Upper lobe of left lung (tissue), 6 donors: ENCODE measurements around the gene ATP6V0B. TPM values are rescaled to one million over a fixed set of nuclear protein-coding genes. Genes with fewer than 3 reads are reported as not detected.
A peak's percentile ranks its signal among the peaks of the same experiment; 100 is the strongest.

Experiments used
- ATAC-seq, 2 donors: fragments of 200-7000 bp; cut with Tn5 transposase; one replicate each; pipeline ENCODE4 v1.9.1; 2022; ENCODE audit warnings: mild to moderate bottlenecking in 2 of 2, moderate library complexity in 2 of 2; ENCODE audit not compliant: low FRiP score in 2 of 2
- DNase-seq, 2 donors: peaks; one replicate each; pipeline ENCODE4 v3.0.0-alpha.2; 2019 to 2020
- H3K27ac ChIP-seq, 4 donors: fragments of 200-600 bp; sonication (generic); one replicate each; pipeline ENCODE4 v1.5.1; 2016 to 2019
- H3K27me3 ChIP-seq, 4 donors: fragments of 200-600 bp; sonication (generic); one replicate each; pipeline ENCODE4 v1.5.1; 2017 to 2019
- H3K36me3 ChIP-seq, 4 donors: fragments of 200-600 bp; sonication (generic); one replicate each; pipeline ENCODE4 v1.5.1; 2016 to 2019
- H3K4me1 ChIP-seq, 4 donors: fragments of 200-600 bp; sonication (generic); one replicate each; pipeline ENCODE4 v1.5.1; 2018 to 2019
- H3K4me3 ChIP-seq, 4 donors: fragments of 200-600 bp; sonication (generic); one replicate each; pipeline ENCODE4 v1.5.1; 2017 to 2019; ENCODE audit warnings: mild to moderate bottlenecking in 2 of 4, moderate library complexity in 1 of 4
- H3K9me3 ChIP-seq, 4 donors: fragments of 200-600 bp; sonication (generic); one replicate each; pipeline ENCODE4 v1.5.1; 2018 to 2019
- EP300 ChIP-seq, 4 donors: sonication (generic); formaldehyde crosslinking; IDR thresholded peaks; one replicate each; pipeline ENCODE4 v1.5.1; 2017; ENCODE audit warnings: antibody characterized with exemption in 4 of 4, control low read depth in 2 of 4
- POLR2A ChIP-seq, 4 donors: fragments of 450-650 bp; IDR thresholded peaks; one replicate each; pipeline ENCODE4 v1.5.1; 2016 to 2017; ENCODE audit warnings: antibody characterized with exemption in 4 of 4, mild to moderate bottlenecking in 2 of 4
- POLR2AphosphoS5 ChIP-seq, 2 donors: sonication (generic); formaldehyde crosslinking; IDR thresholded peaks; one replicate each; pipeline ENCODE4 v1.5.1; 2017; ENCODE audit warnings: antibody characterized with exemption in 2 of 2
- WGBS, 2 donors: methylation state at CpG; one replicate each; pipeline ENCODE4 v1.1.5; 2017 to 2018; 5-methylcytosine and 5-hydroxymethylcytosine counted together
- total RNA-seq, 6 donors: library from RNA; depleted of rRNA in 4 of 6; stranded (reverse); fragments of >200 nt in 4 of 6; gene quantifications; one replicate each; pipeline versions ENCODE4 v1.1.0 to v1.2.1, GENCODE V29; 2016 to 2021
- TF ChIP-seq, protein P1 (sequence below), 6 experiments: fragments of 450-650 bp in 4 of 6; fragments of 200-600 bp in 2 of 6; sonication (generic) in 2 of 6; IDR thresholded peaks; one replicate each; pipeline ENCODE4 v1.5.1; 2016 to 2019; ENCODE audit warnings: antibody characterized with exemption in 6 of 6
- donor health status: DM: no; HTN: no; CAD: no; lungs with moderate emphysema.
- donor health status: DM: no; HTN: yes; CAD: no; lungs with severe emphysema.

Gene ATP6V0B
- total RNA-seq, 6 donors from 2014 or later: 98.0 to 225 (median 161) TPM

DNA sequence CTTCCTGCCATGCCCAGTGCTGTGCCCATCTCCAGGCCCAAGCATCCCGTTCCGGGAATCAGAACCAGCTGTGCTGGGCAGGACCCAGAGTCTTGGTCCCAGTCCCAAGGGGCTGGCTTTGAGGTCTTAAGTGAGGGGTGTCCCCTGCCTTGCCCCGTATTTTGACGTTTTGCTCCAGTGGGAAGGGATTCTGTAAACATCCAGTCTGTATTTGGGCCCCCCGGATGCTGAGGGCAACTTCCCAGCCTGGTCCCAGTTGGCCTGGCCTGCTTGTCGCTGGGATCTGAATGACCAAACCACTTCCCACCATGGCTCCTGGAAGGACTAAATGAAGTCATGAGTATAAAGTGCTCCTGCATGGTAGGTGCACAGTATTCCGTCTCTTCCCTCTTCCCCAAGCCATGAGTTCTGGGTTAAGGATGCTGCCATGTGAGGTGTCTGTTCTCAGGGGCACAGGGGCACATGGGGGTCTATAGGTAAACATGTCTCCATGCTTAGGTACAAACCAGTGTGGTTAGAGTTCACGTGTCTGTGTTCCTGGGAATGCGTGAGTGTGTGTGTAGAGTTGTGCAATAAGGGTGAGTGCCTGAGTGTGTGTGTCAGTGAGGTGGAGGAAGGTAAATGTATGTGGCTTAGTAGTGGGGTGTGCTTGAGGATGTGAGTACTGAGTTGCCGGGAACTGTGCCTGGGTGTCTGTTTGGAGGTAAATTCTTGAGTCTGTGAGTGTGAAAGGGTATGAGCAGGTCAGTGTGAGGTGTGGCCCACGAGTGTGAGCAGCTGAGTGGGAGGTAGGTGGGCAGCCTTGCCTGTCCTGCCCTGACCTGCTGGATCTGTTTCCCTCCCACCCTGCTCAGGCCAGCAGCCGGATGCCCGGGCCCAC, 5.7 kb downstream of the ATP6V0B start:
- peaks cover 4 to 30% (median 20%) of the 10 kb centered on the region in 4 donors for H3K36me3 ChIP-seq
- H3K4me3 ChIP-seq: peak overlapping the region; percentile 74 to 91 (median 82)
- peak overlapping the region; percentile 28 to 78 (median 68) for H3K27ac ChIP-seq
- ATAC-seq (no peak), DNase-seq (no peak)
- no peaks in the 10 kb centered on the region for H3K9me3 ChIP-seq
- H3K4me1 ChIP-seq: peaks cover 37 to 58% (median 45%) of the 10 kb centered on the region in 4 donors
- no peaks in the 10 kb centered on the region for H3K27me3 ChIP-seq
- no peak for TF ChIP-seq POLR2A (IDR thresholded peaks at IDR 0.05)
- TF ChIP-seq, protein P1, sequence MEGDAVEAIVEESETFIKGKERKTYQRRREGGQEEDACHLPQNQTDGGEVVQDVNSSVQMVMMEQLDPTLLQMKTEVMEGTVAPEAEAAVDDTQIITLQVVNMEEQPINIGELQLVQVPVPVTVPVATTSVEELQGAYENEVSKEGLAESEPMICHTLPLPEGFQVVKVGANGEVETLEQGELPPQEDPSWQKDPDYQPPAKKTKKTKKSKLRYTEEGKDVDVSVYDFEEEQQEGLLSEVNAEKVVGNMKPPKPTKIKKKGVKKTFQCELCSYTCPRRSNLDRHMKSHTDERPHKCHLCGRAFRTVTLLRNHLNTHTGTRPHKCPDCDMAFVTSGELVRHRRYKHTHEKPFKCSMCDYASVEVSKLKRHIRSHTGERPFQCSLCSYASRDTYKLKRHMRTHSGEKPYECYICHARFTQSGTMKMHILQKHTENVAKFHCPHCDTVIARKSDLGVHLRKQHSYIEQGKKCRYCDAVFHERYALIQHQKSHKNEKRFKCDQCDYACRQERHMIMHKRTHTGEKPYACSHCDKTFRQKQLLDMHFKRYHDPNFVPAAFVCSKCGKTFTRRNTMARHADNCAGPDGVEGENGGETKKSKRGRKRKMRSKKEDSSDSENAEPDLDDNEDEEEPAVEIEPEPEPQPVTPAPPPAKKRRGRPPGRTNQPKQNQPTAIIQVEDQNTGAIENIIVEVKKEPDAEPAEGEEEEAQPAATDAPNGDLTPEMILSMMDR (IDR thresholded peaks at IDR 0.05): no peak
- TF ChIP-seq POLR2AphosphoS5 (IDR thresholded peaks at IDR 0.05): no peak
- TF ChIP-seq EP300 (IDR thresholded peaks at IDR 0.05): no peak
- 69 to 77% methylated on average over 8 to 13 of the region's 13 CpGs for WGBS, 2 donors

DNA sequence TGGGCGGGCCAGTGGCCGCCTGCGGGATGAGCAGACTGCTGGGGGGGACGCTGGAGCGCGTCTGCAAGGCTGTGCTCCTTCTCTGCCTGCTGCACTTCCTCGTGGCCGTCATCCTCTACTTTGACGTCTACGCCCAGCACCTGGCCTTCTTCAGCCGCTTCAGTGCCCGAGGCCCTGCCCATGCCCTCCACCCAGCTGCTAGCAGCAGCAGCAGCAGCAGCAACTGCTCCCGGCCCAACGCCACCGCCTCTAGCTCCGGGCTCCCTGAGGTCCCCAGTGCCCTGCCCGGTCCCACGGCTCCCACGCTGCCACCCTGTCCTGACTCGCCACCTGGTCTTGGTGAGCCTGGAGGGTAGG, 6.4 kb downstream of the ATP6V0B start:
- ATAC-seq (no peak), DNase-seq (peak in 1 of 2 donors; percentile 79)
- TF ChIP-seq POLR2AphosphoS5 (IDR thresholded peaks at IDR 0.05) (no peak), POLR2A (IDR thresholded peaks at IDR 0.05) (no peak), EP300 (IDR thresholded peaks at IDR 0.05) (no peak)
- TF ChIP-seq, protein P1 (IDR thresholded peaks at IDR 0.05): no peak
- Histone ChIP-seq H3K36me3 (peaks cover 4 to 34% (median 21%) of the 10 kb centered on the region in 4 donors), H3K4me1 (peaks cover 31 to 52% (median 39%) of the 10 kb centered on the region in 4 donors), H3K27me3 (no peaks in the 10 kb centered on the region), H3K9me3 (no peaks in the 10 kb centered on the region), H3K4me3 (no peak overlapping the region), H3K27ac (peak overlapping the region in 1 of 4 donors; percentile 76)
- WGBS, 2 donors: 93 to 98% methylated on average over 12 to 17 of the region's 20 CpGs

DNA sequence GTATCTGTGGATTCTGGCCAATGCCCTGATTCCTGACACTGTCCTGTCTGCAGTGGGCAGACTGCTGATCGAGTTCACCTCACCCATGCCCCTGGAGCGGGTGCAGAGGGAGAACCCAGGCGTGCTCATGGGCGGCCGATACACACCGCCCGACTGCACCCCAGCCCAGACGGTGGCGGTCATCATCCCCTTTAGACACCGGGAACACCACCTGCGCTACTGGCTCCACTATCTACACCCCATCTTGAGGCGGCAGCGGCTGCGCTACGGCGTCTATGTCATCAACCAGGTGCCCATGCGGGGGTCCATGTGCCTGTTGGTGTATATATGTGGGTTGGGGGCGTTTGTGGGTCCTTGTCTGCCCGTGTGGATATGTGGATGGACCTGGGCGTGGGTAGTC, 6.9 kb downstream of the ATP6V0B start:
- peak in 1 of 2 donors; percentile 77 for DNase-seq
- WGBS, 2 donors: 94 to 97% methylated on average over 10 to 20 of the region's 20 CpGs
- TF ChIP-seq EP300 (IDR thresholded peaks at IDR 0.05) (no peak), POLR2AphosphoS5 (IDR thresholded peaks at IDR 0.05) (no peak), POLR2A (IDR thresholded peaks at IDR 0.05) (no peak)
- TF ChIP-seq, protein P1 (IDR thresholded peaks at IDR 0.05): no peak
- peaks cover 26 to 47% (median 34%) of the 10 kb centered on the region in 4 donors for H3K4me1 ChIP-seq
- H3K36me3 ChIP-seq: peaks cover 1 to 29% (median 16%) of the 10 kb centered on the region in 4 donors
- H3K9me3 ChIP-seq: no peaks in the 10 kb centered on the region
- no peak for ATAC-seq
- H3K4me3 ChIP-seq: no peak overlapping the region
- H3K27me3 ChIP-seq: no peaks in the 10 kb centered on the region
- no peak overlapping the region for H3K27ac ChIP-seq

DNA sequence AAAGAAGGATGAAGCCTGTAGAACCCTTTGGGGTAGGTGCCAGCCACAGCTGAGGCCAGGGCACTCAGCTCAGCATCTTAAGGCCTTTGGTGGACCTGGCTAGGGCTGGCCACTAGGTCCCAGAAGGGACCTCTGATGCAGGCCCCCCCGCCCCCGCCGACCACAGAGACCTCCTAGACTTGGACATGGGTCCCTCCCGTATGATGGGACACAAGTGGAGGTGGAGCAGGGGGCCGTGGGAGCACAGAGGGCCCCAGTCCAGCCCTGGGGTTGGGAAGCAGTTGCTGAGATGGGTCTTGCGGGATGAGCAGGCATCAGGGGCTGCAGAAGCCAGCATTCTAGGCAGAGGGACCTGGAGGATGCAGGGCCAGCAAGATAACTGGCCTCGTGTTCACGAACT, 7.5 kb downstream of the ATP6V0B start:
- TF ChIP-seq, protein P1 (IDR thresholded peaks at IDR 0.05): no peak
- TF ChIP-seq POLR2A (IDR thresholded peaks at IDR 0.05) (no peak), EP300 (IDR thresholded peaks at IDR 0.05) (no peak), POLR2AphosphoS5 (IDR thresholded peaks at IDR 0.05) (no peak)
- Histone ChIP-seq H3K27me3 (no peaks in the 10 kb centered on the region), H3K36me3 (peaks cover 0 to 23% (median 11%) of the 10 kb centered on the region in 4 donors), H3K9me3 (no peaks in the 10 kb centered on the region), H3K4me1 (peaks cover 20 to 41% (median 28%) of the 10 kb centered on the region in 4 donors), H3K4me3 (no peak overlapping the region), H3K27ac (no peak overlapping the region)
- DNase-seq (peak in 1 of 2 donors; percentile 69), ATAC-seq (no peak)
- WGBS, 2 donors: 95 to 98% methylated on average over 4 to 8 of the region's 8 CpGs
